Loucy (cell line): ENCODE data around the gene EIF2A.

Source experiments
- H2AFZ ChIP-seq: fragments of 200-600 bp; sonication (generic); 2 replicates; pipeline ENCODE4 v1.6.0; 2016; ENCODE audit warnings: antibody characterized with exemption, mild to moderate bottlenecking, low read length, moderate library complexity
- H3F3A ChIP-seq: fragments of 200-600 bp; 2 replicates; pipeline ENCODE4 v1.6.0; 2016; ENCODE audit warnings: antibody characterized with exemption, low read depth, mild to moderate bottlenecking
- H3K27me3 ChIP-seq: fragments of 200-600 bp; sonication (generic); 2 replicates; pipeline ENCODE4 v1.6.1; 2014; ENCODE audit warnings: low read length, mild to moderate bottlenecking; ENCODE audit not compliant: insufficient read depth, poor library complexity, severe bottlenecking
- H3K36me3 ChIP-seq: fragments of 200-600 bp; sonication (generic); 2 replicates; pipeline ENCODE4 v1.6.1; 2016; ENCODE audit warnings: low read length; ENCODE audit not compliant: insufficient read depth
- H3K4me1 ChIP-seq: fragments of 200-600 bp; sonication (generic); 2 replicates; pipeline ENCODE4 v1.5.1; 2014; ENCODE audit warnings: low read length, mild to moderate bottlenecking; ENCODE audit not compliant: insufficient read depth, poor library complexity, severe bottlenecking
- H3K4me2 ChIP-seq: fragments of 200-600 bp; sonication (generic); 2 replicates; pipeline ENCODE4 v1.6.0; 2014; ENCODE audit warnings: antibody characterized with exemption, low read length, low read depth, mild to moderate bottlenecking; ENCODE audit not compliant: poor library complexity, severe bottlenecking
- H3K4me3 ChIP-seq: fragments of 200-600 bp; sonication (generic); 2 replicates; pipeline ENCODE4 v1.5.1; 2014; ENCODE audit warnings: low read length, mild to moderate bottlenecking, mixed read lengths; ENCODE audit not compliant: poor library complexity, severe bottlenecking
- H3K79me2 ChIP-seq: fragments of 200-600 bp; sonication (generic); 2 replicates; pipeline ENCODE4 v1.6.1; 2014; ENCODE audit warnings: low read length; ENCODE audit not compliant: insufficient read depth
- H3K9ac ChIP-seq: fragments of 200-600 bp; sonication (generic); 2 replicates; pipeline ENCODE4 v1.6.0; 2014; ENCODE audit warnings: mild to moderate bottlenecking, low read depth, low read length, moderate library complexity; ENCODE audit not compliant: poor library complexity, severe bottlenecking
- H3K9me2 ChIP-seq: fragments of 200-600 bp; sonication (generic); replicated peaks from 2 replicates; pipeline ENCODE4 v1.6.1; 2016; ENCODE audit warnings: low read depth, low read length, mixed read lengths
- H3K9me3 ChIP-seq: fragments of 200-600 bp; sonication (generic); 2 replicates; pipeline ENCODE4 v1.6.1; 2014; ENCODE audit warnings: mild to moderate bottlenecking, antibody characterized with exemption, low read length, low read depth; ENCODE audit not compliant: insufficient read depth
- H4K20me1 ChIP-seq: fragments of 200-600 bp; sonication (generic); 2 replicates; pipeline ENCODE4 v1.6.0; 2014; ENCODE audit warnings: antibody characterized with exemption, low read length, mild to moderate bottlenecking; ENCODE audit not compliant: insufficient read depth, poor library complexity, severe bottlenecking
- CTCF ChIP-seq: fragments of 200-600 bp; sonication (generic); conservative IDR thresholded peaks from 2 replicates; pipeline ENCODE4 v1.5.1; 2014; ENCODE audit warnings: mild to moderate bottlenecking, antibody characterized with exemption, low read length
- EZH2phosphoT487 ChIP-seq: fragments of 200-600 bp; IDR thresholded peaks from 2 replicates; pipeline ENCODE4 v1.6.1; 2018; ENCODE audit warnings: antibody characterized with exemption, mild to moderate bottlenecking, moderate library complexity, borderline replicate concordance

EIF2A gene

GRCh38 chr3:150589759-150590158 is 43.2 kb downstream of the EIF2A start:
- Histone ChIP-seq H3K9me3 (no peaks in the 10 kb centered on the region), H3K36me3 (peaks cover 11% of the 10 kb centered on the region; the same call in 1 of the 2 replicates), H3F3A (no peaks in the 10 kb centered on the region), H3K27me3 (no peaks in the 10 kb centered on the region), H3K9ac (no peak overlapping the region), H3K4me2 (no peak overlapping the region), H3K4me1 (peaks cover 17% of the 10 kb centered on the region), H3K9me2 (no peaks in the 10 kb centered on the region), H2AFZ (no peak overlapping the region), H4K20me1 (no peaks in the 10 kb centered on the region), H3K4me3 (no peak overlapping the region), H3K79me2 (no peaks in the 10 kb centered on the region)
- TF ChIP-seq EZH2phosphoT487 (no peak), CTCF (no peak)

- Histone ChIP-seq H3K79me2 (peaks cover 5% of the 10 kb centered on the region; the same call in 1 of the 2 replicates), H3K9me3 (no peaks in the 10 kb centered on the region), H3F3A (no peaks in the 10 kb centered on the region), H3K9ac (no peak overlapping the region), H3K4me3 (no peak overlapping the region), H2AFZ (no peak overlapping the region), H3K4me1 (peaks cover 8% of the 10 kb centered on the region), H3K36me3 (no peaks in the 10 kb centered on the region), H3K4me2 (no peak overlapping the region), H4K20me1 (no peaks in the 10 kb centered on the region), H3K9me2 (no peaks in the 10 kb centered on the region), H3K27me3 (no peaks in the 10 kb centered on the region)
- TF ChIP-seq CTCF (no peak), EZH2phosphoT487 (no peak)
These were observed 47.6 kb downstream of the EIF2A start for GRCh38 chr3:150594150-150594549.

DNA sequence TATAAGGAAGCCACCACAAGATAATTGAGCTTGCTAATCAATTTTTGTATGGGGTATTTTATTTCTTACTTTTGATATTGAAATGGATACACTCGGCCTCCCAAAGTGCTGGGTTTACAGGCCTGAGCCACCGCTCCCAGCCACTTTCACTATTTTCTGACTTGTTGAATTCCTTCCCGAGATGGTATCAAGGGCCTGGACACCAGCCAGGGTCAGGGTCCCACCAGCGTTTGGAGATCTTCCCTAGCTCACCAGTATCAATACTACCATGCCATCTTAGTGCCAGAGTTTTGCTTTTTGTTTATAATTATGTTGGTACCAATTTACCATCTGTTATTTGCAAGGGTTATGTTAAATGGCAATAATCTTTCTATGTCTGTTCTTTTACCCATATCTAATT is 51.1 kb downstream of the EIF2A start:
- Histone ChIP-seq H3F3A (no peaks in the 10 kb centered on the region), H3K4me2 (no peak overlapping the region), H3K79me2 (peaks cover 31% of the 10 kb centered on the region), H3K4me1 (peaks cover 23% of the 10 kb centered on the region), H3K36me3 (no peaks in the 10 kb centered on the region), H3K4me3 (no peak overlapping the region), H3K27me3 (no peaks in the 10 kb centered on the region), H3K9me2 (no peaks in the 10 kb centered on the region), H3K9ac (no peak overlapping the region), H2AFZ (no peak overlapping the region), H4K20me1 (no peaks in the 10 kb centered on the region), H3K9me3 (no peaks in the 10 kb centered on the region)
- TF ChIP-seq CTCF (no peak), EZH2phosphoT487 (no peak)
